K562 (cell line): ENCODE measurements around the gene TNNT1.

Experiments
- FOXJ2 ChIP-seq: fragments of 200-800 bp; sonication (Bioruptor generic); IDR thresholded peaks from 2 replicates; pipeline ENCODE4 v1.6.1; 2016; ENCODE audit warnings: missing genetic modification characterization, missing compliant biosample characterization
- L3MBTL2 ChIP-seq: fragments of 450-650 bp; IDR thresholded peaks from 2 replicates; pipeline ENCODE4 v1.6.1; 2016; ENCODE audit warnings: mild to moderate bottlenecking, moderate library complexity
- MAFF ChIP-seq: IDR thresholded peaks from 2 replicates; pipeline ENCODE4 v1.6.1; 2012; ENCODE audit warnings: low read length, improper control_type of control experiment
- NONO ChIP-seq, 2 experiments: fragments of 200-400 bp in 1 of 2; fragments of 450-650 bp in 1 of 2; formaldehyde crosslinking in 1 of 2; IDR thresholded peaks; 2 replicates each; pipeline ENCODE4 v1.6.1; 2017; ENCODE audit warnings: low read depth in 2 of 2, mild to moderate bottlenecking in 2 of 2, moderate library complexity in 2 of 2, low read length in 1 of 2
- POLR2AphosphoS5 ChIP-seq: IDR thresholded peaks from 2 replicates; pipeline ENCODE4 v1.6.1; 2011; ENCODE audit warnings: mild to moderate bottlenecking, low read depth, low read length, moderate library complexity; ENCODE audit not compliant: control insufficient read depth, insufficient read depth
- ZNF140 ChIP-seq: fragments of 250-450 bp; sonication (Bioruptor Pico); IDR thresholded peaks from 2 replicates; pipeline ENCODE4 v1.8.0; 2021; ENCODE audit warnings: moderate library complexity, mild to moderate bottlenecking, inconsistent platforms
- TF ChIP-seq, protein P1 (sequence below): fragments of 250-450 bp; sonication (Bioruptor Pico); IDR thresholded peaks from 2 replicates; pipeline ENCODE4 v1.5.0; 2021; ENCODE audit warnings: mild to moderate bottlenecking, moderate library complexity
- TF ChIP-seq, protein P2 (sequence below): fragments of 450-650 bp; IDR thresholded peaks from 2 replicates; pipeline ENCODE4 v1.6.1; 2016; ENCODE audit warnings: missing biosample characterization, missing genetic modification characterization
- TF ChIP-seq, protein P3 (sequence below), 3 experiments: IDR thresholded peaks in 2 of 3; conservative IDR thresholded peaks in 1 of 3; 2 replicates each; pipeline ENCODE4 v1.5.1; 2011 to 2012; ENCODE audit warnings: low read length in 3 of 3, mild to moderate bottlenecking in 3 of 3, control low read depth in 2 of 3, improper control_type of control experiment in 1 of 3, inconsistent platforms in 1 of 3, low read depth in 1 of 3, mixed read lengths in 1 of 3, moderate library complexity in 1 of 3; ENCODE audit not compliant: insufficient read depth in 2 of 3

DNA sequence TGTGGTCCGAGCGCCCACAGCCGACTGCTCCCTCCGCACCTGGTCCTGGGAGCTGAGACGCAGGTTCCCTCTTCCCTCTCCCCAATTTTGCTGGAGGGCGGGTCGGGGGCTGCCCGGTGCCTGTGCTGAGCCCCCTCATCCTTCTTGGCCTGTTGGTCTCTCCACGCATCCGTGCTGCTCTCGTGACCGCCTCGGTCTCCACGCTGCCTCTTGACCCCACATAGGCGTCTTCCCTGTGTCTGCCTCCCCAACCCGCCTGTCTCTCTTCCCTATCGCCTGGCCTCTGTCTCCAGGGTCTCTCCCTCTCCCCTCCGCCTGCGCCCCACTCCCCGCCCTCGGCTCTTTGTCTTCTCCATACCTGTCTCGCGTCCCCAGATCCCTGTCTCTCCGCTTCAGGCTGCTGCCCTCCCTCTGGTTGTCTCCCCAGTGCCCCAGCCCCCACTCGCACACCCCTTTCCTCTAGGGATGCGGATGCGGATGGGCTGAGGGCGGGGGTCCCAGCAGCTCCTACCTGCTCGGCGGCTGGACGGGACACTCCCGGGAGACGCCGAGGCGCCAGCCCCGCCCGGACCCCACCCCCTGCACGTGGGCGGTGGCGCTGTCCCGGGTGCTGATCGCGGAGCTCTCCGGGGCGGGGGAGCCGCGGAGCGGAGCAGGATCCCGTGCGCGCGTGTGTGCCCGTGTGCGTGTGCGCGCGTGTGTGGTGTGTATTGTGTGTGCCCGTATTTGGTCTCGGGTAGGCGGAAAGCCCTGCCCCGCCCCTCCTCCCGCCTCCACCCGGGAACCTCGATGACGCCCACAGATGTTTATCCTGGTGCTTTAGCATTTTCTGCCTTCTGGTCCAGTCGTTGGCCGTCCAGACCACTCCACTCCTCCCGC is 30.8 kb upstream of the TNNT1 start, which contains the start of gene SYT5:
- TF ChIP-seq, protein P1, sequence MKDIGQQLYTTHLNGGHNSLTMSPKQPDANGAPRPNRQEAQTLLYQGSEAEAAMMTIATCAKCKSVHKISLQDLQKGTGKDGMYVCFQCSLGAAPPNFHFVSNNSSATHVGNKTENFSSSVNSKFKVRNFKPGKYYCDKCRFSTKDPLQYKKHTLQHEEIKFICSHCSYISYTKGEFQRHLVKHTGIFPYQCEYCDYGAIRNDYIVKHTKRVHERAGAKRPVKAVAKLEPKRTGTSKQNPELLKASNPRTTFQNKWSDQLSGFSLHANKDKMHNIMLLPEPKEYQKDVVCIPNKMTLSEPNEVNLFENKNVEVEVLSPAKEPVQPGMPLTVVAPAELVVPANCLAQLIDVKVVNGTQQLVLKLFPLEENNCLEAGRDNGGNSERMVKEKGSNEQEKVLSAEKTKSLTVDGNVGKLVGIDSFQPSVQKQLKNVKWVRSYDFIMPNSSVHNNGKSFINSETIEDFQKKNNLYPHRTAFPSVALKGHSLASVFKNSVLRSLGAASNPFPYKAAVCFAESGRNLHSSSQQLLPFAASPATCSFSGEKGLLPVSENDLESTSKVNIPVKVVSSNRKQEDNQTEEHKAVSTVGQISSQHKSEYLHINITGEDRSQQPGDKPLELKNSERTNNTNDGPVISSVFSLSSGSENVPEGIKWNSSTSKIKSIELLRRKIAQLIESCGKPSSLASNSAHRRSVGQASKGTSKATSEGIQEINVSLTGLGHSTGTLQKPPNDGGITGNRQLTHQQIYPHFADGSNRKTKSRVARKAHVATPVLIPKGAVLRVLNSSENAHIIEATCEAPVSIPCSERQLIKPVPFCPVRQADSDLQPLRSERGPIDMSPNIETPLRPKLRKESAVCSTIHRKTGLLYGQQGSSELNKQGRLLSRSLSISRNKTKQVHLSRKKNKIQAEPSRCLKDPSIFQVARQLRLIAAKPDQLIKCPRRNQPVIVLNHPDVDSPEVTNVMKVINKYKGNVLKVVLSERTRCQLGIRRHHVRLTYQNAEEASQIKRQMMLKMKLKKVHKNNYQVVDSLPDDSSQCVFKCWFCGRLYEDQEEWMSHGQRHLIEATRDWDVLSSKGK (CRISPR knock-in tag), result no peak
- TF ChIP-seq, protein P2, sequence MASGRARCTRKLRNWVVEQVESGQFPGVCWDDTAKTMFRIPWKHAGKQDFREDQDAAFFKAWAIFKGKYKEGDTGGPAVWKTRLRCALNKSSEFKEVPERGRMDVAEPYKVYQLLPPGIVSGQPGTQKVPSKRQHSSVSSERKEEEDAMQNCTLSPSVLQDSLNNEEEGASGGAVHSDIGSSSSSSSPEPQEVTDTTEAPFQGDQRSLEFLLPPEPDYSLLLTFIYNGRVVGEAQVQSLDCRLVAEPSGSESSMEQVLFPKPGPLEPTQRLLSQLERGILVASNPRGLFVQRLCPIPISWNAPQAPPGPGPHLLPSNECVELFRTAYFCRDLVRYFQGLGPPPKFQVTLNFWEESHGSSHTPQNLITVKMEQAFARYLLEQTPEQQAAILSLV, result no peak
- TF ChIP-seq FOXJ2 (0 out of 2 replicates have a peak, but pooled peaks have one; percentile 20), NONO (IDR thresholded peaks at IDR 0.05; ENCODE audit: low read depth in 2 of 2, low read length in 1 of 2) (no peak), POLR2AphosphoS5 (no peak), MAFF (no peak), ZNF140 (CRISPR knock-in tag) (no peak), L3MBTL2 (no peak)
- TF ChIP-seq, protein P3, sequence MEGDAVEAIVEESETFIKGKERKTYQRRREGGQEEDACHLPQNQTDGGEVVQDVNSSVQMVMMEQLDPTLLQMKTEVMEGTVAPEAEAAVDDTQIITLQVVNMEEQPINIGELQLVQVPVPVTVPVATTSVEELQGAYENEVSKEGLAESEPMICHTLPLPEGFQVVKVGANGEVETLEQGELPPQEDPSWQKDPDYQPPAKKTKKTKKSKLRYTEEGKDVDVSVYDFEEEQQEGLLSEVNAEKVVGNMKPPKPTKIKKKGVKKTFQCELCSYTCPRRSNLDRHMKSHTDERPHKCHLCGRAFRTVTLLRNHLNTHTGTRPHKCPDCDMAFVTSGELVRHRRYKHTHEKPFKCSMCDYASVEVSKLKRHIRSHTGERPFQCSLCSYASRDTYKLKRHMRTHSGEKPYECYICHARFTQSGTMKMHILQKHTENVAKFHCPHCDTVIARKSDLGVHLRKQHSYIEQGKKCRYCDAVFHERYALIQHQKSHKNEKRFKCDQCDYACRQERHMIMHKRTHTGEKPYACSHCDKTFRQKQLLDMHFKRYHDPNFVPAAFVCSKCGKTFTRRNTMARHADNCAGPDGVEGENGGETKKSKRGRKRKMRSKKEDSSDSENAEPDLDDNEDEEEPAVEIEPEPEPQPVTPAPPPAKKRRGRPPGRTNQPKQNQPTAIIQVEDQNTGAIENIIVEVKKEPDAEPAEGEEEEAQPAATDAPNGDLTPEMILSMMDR (IDR thresholded peaks at IDR 0.05 in 2 of 3, conservative IDR thresholded peaks at IDR 0.05 in 1 of 3; ENCODE audit: insufficient read depth in 2 of 3, low read depth in 1 of 3, low read length in 3 of 3), result no peak
